ENCODE data around the gene PTPMT1.

Gene PTPMT1

DNA sequence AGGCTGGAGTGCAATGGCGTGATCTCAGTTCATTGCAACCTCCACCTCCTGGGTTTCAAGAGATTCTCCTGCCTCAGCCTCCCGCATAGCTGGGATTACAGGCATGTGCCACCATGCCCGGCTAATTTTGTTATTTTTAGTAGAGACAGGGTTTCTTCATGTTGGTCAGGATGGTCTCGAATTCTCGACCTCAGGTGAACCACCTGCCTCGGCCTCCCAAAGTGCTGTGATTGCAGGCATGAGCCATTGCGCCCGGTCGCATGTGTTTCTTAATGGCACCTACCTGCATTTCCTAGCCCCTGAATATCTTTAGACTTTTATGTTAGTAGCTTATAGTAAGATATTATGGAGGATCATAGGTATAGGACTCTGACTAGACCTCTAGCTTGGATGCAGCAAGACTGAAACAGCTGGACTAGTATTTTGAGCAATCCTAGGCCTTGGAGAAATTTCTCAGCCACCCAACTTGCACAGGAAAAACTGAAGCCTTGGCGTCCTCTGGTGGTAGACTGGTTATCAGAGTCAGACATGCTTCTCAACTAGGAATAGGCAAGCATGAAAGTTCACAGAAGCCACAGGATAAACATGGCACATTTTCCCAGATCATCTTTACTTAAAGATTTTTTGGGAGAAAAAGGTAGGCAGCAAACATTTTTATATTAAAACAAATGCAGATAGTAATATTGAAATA is 51.5 kb downstream of the PTPMT1 start:
- peak; percentile 68 for DNase-seq

- peak; percentile 51 for DNase-seq
These were observed 52.0 kb downstream of the PTPMT1 start for GRCh38 chr11:47617417-47617809.

GRCh38 chr11:47620836-47621378 is 55.5 kb downstream of the PTPMT1 start:
- no peak for DNase-seq
